ENCODE data around the gene PTPRD. TPM values are rescaled to one million over a fixed set of nuclear protein-coding genes. Genes with fewer than 3 reads are reported as not detected.

Gene PTPRD
- total RNA-seq, 4 donors from 2014 or later, result 85.8 to 169 (median 135) TPM

- no peak for DNase-seq
- Histone ChIP-seq H3K36me3 (peaks cover 0 to 11% (median 0%) of the 10 kb centered on the region in 3 donors), H3K4me3 (no peak overlapping the region), H3K27ac (no peak overlapping the region), H3K9me3 (no peaks in the 10 kb centered on the region), H3K27me3 (no peaks in the 10 kb centered on the region), H3K4me1 (no peaks in the 10 kb centered on the region)
- TF ChIP-seq CTCF (IDR thresholded peaks at IDR 0.05) (no peak), POLR2A (IDR thresholded peaks at IDR 0.05) (no peak)
Measured at GRCh38 chr9:8484597-8485191, 2128.1 kb downstream of the PTPRD start.

GRCh38 chr9:8477450-8477849, 2135.4 kb downstream of the PTPRD start:
- H3K27ac ChIP-seq, result no peak overlapping the region
- H3K9me3 ChIP-seq, result no peaks in the 10 kb centered on the region
- TF ChIP-seq CTCF (IDR thresholded peaks at IDR 0.05) (no peak), POLR2A (IDR thresholded peaks at IDR 0.05) (no peak)
- no peaks in the 10 kb centered on the region for H3K36me3 ChIP-seq
- no peaks in the 10 kb centered on the region for H3K4me1 ChIP-seq
- no peak overlapping the region for H3K4me3 ChIP-seq
- no peak for DNase-seq
- no peaks in the 10 kb centered on the region for H3K27me3 ChIP-seq

- TF ChIP-seq POLR2A (IDR thresholded peaks at IDR 0.05), result no peak
- no peak for TF ChIP-seq CTCF (IDR thresholded peaks at IDR 0.05)
- no peak overlapping the region for H3K4me3 ChIP-seq
- no peak for DNase-seq
Measured at GRCh38 chr9:8474937-8475336, 2137.9 kb downstream of the PTPRD start.

GRCh38 chr9:8473244-8474020, 2139.4 kb downstream of the PTPRD start:
- TF ChIP-seq POLR2A (IDR thresholded peaks at IDR 0.05), result no peak
- no peak for TF ChIP-seq CTCF (IDR thresholded peaks at IDR 0.05)
- H3K4me3 ChIP-seq, result no peak overlapping the region
- no peak overlapping the region for H3K27ac ChIP-seq
- H3K4me1 ChIP-seq, result no peaks in the 10 kb centered on the region
- H3K27me3 ChIP-seq, result no peaks in the 10 kb centered on the region
- no peaks in the 10 kb centered on the region for H3K36me3 ChIP-seq
- DNase-seq, result no peak
- no peaks in the 10 kb centered on the region for H3K9me3 ChIP-seq

More at GRCh38 chr9:8474937-8475336, 2137.9 kb downstream of the PTPRD start:
- H3K27me3 ChIP-seq, result no peaks in the 10 kb centered on the region
- no peaks in the 10 kb centered on the region for H3K36me3 ChIP-seq
- H3K27ac ChIP-seq, result no peak overlapping the region
- no peaks in the 10 kb centered on the region for H3K9me3 ChIP-seq
- no peaks in the 10 kb centered on the region for H3K4me1 ChIP-seq

GRCh38 chr9:8468045-8468637, 2144.7 kb downstream of the PTPRD start:
- no peak for DNase-seq
- Histone ChIP-seq H3K4me1 (no peaks in the 10 kb centered on the region), H3K9me3 (no peaks in the 10 kb centered on the region), H3K36me3 (no peaks in the 10 kb centered on the region), H3K27me3 (no peaks in the 10 kb centered on the region), H3K27ac (no peak overlapping the region), H3K4me3 (no peak overlapping the region)
- TF ChIP-seq CTCF (IDR thresholded peaks at IDR 0.05) (no peak), POLR2A (IDR thresholded peaks at IDR 0.05) (no peak)

Measured in Peyer's patch (tissue), 4 donors.